HCT116 (cell line): ENCODE data around the gene CTBP2. TPM values are rescaled to one million over a fixed set of nuclear protein-coding genes. Genes with fewer than 3 reads are reported as not detected.
A peak's percentile ranks its signal among the peaks of the same experiment; 100 is the strongest.

Experiments
- ATAC-seq: fragments of 200-7000 bp; cut with Tn5 transposase; 2 replicates; pipeline ENCODE4 v1.9.1; 2020; ENCODE audit warnings: mild to moderate bottlenecking, moderate library complexity
- BruUV-seq: library from RNA; stranded (reverse); fragments of 400-500 nt; replicated peaks from 2 replicates; lab custom pipeline; 2021; lab: Mats Ljungman, UMichigan
- CTCF ChIA-PET: fragments of 300-600 bp; sonication (Branson Sonifier 250); formaldehyde crosslinking; loops from one replicate; lab custom pipeline; 2021; ENCODE audit warnings: antibody characterized with exemption; lab: Charles Lee
- POLR2A ChIA-PET: fragments of 300-600, 350-600 bp; sonication (Branson Sonifier 250); formaldehyde crosslinking; loops from one replicate; lab custom pipeline; 2021; ENCODE audit warnings: antibody characterized with exemption; lab: Charles Lee
- RAD21 ChIA-PET, 2 experiments: fragments of 300-600 bp; sonication (Branson Sonifier 250); formaldehyde crosslinking; loops; one replicate each; lab custom pipeline; 2023; ENCODE audit warnings: low total read pairs in 2 of 2; ENCODE audit not compliant: uncharacterized antibody in 2 of 2, unreplicated experiment in 2 of 2, low non-redundant PET in 1 of 2; lab: Charles Lee
- DNase-seq: peaks from one replicate; pipeline ENCODE4 v3.0.0-alpha.2; 2010; ENCODE audit warnings: low read depth, low spot score
- H2AFZ ChIP-seq: fragments of 200-600 bp; shearing (Covaris generic), sonication (generic); 2 replicates; pipeline ENCODE4 v1.6.1; 2017; ENCODE audit warnings: low read depth, mixed run types, mixed read lengths, antibody characterized with exemption, low read length; ENCODE audit not compliant: poor library complexity, severe bottlenecking
- H3K27ac ChIP-seq: 2 replicates; pipeline ENCODE4 v1.5.1; 2012; ENCODE audit warnings: low read depth, low read length
- H3K27me3 ChIP-seq: fragments of 200-600 bp; sonication (generic); 2 replicates; pipeline ENCODE4 v1.6.1; 2016; ENCODE audit warnings: mixed run types, low read length, mixed read lengths; ENCODE audit not compliant: insufficient read depth
- H3K36me3 ChIP-seq, 2 experiments: fragments of 200-500 bp in 1 of 2; fragments of 200-600 bp in 1 of 2; sonication (Bioruptor generic) in 1 of 2; sonication (generic) in 1 of 2; 2 replicates each; pipeline versions ENCODE4 v1.5.1 to v1.6.1; 2014 to 2016; ENCODE audit warnings: low read length in 2 of 2, inconsistent platforms in 1 of 2, mixed read lengths in 1 of 2, mixed run types in 1 of 2; ENCODE audit not compliant: insufficient read depth in 2 of 2, control insufficient read depth in 1 of 2
- H3K4me1 ChIP-seq, 2 experiments: fragments of 200-600 bp in 1 of 2; sonication (generic) in 1 of 2; 2 replicates each; pipeline versions ENCODE4 v1.5.1 to v1.6.1; 2012 to 2017; ENCODE audit warnings: low read length in 2 of 2, inconsistent platforms in 1 of 2, mild to moderate bottlenecking in 1 of 2, mixed read lengths in 1 of 2, mixed run types in 1 of 2, moderate library complexity in 1 of 2; ENCODE audit not compliant: insufficient read depth in 2 of 2, control insufficient read depth in 1 of 2
- H3K4me2 ChIP-seq: fragments of 200-600 bp; sonication (generic); 2 replicates; pipeline ENCODE4 v1.6.1; 2017; ENCODE audit warnings: mixed run types, low read length, mixed read lengths
- H3K4me3 ChIP-seq, 2 experiments: fragments of 200-600 bp in 1 of 2; sonication (generic) in 1 of 2; replicated peaks in 1 of 2; 2 replicates each; pipeline ENCODE4 v1.5.1; 2011 to 2016; ENCODE audit warnings: low read length in 2 of 2, control low read depth in 1 of 2, low read depth in 1 of 2, mild to moderate bottlenecking in 1 of 2, mixed read lengths in 1 of 2, mixed run types in 1 of 2
- H3K79me2 ChIP-seq: fragments of 200-600 bp; sonication (generic); 2 replicates; pipeline ENCODE4 v1.6.1; 2017; ENCODE audit warnings: mild to moderate bottlenecking, mixed run types, low read length, moderate library complexity, mixed read lengths; ENCODE audit not compliant: insufficient read depth
- H3K9ac ChIP-seq: fragments of 200-600 bp; sonication (generic); 2 replicates; pipeline ENCODE4 v1.6.1; 2016; ENCODE audit warnings: low read length, mixed read lengths
- H3K9me2 ChIP-seq: fragments of 200-600 bp; sonication (generic), shearing (Covaris generic); 2 replicates; pipeline ENCODE4 v1.6.1; 2017; ENCODE audit warnings: mixed run types, mild to moderate bottlenecking, moderate library complexity; ENCODE audit not compliant: insufficient read depth
- H3K9me3 ChIP-seq, 2 experiments: fragments of 200-500 bp in 1 of 2; fragments of 200-600 bp in 1 of 2; sonication (Bioruptor generic) in 1 of 2; sonication (generic) in 1 of 2; 2 replicates each; pipeline ENCODE4 v1.6.1; 2014 to 2017; ENCODE audit warnings: low read length in 2 of 2, mixed read lengths in 2 of 2, inconsistent platforms in 1 of 2, low read depth in 1 of 2, mild to moderate bottlenecking in 1 of 2, mixed run types in 1 of 2, moderate library complexity in 1 of 2; ENCODE audit not compliant: control insufficient read depth in 1 of 2, insufficient read depth in 1 of 2
- H4K20me1 ChIP-seq: fragments of 200-600 bp; sonication (generic), shearing (Covaris generic); 2 replicates; pipeline ENCODE4 v1.6.1; 2017; ENCODE audit warnings: mixed run types, mild to moderate bottlenecking, moderate library complexity; ENCODE audit not compliant: insufficient read depth
- CBX3 ChIP-seq: IDR thresholded peaks from 2 replicates; pipeline ENCODE4 v1.6.1; 2012; ENCODE audit warnings: low read depth
- CTCF ChIP-seq, 3 experiments: fragments of 200-600 bp in 1 of 3; sonication (generic) in 1 of 3; IDR thresholded peaks in 2 of 3; conservative IDR thresholded peaks in 1 of 3; 2 replicates each; pipeline ENCODE4 v1.5.1; 2012 to 2017; ENCODE audit warnings: low read depth in 2 of 3, low read length in 2 of 3, antibody characterized with exemption in 1 of 3, borderline replicate concordance in 1 of 3, control low read depth in 1 of 3, mild to moderate bottlenecking in 1 of 3, mixed read lengths in 1 of 3, mixed run types in 1 of 3, moderate library complexity in 1 of 3; ENCODE audit not compliant: insufficient read depth in 1 of 3
- EZH2 ChIP-seq: fragments of 200-600 bp; sonication (generic); IDR thresholded peaks from 2 replicates; pipeline ENCODE4 v1.6.1; 2017; ENCODE audit warnings: antibody characterized with exemption, mixed run types
- JUND ChIP-seq: IDR thresholded peaks from 2 replicates; pipeline ENCODE4 v1.6.1; 2012
- REST ChIP-seq: IDR thresholded peaks from 2 replicates; pipeline ENCODE4 v1.6.1; 2012; ENCODE audit warnings: low read depth
- TCF7L2 ChIP-seq: IDR thresholded peaks from 2 replicates; pipeline ENCODE4 v1.7.0; 2011; ENCODE audit warnings: borderline replicate concordance, inconsistent platforms; ENCODE audit not compliant: insufficient read depth, insufficient read length; ENCODE audit errors: extremely low read depth
- YY1 ChIP-seq: IDR thresholded peaks from 2 replicates; pipeline ENCODE4 v1.6.1; 2011; ENCODE audit warnings: low read length, low read depth, moderate library complexity, mild to moderate bottlenecking; ENCODE audit not compliant: insufficient replicate concordance; ENCODE audit errors: extremely low read depth
- ZFX ChIP-seq: fragments of 450-650 bp; IDR thresholded peaks from 2 replicates; pipeline ENCODE4 v1.6.1; 2017
- intact Hi-C: fragments of 100-400 bp; cut with micrococcal nuclease; formaldehyde crosslinking; loops from 2 replicates; pipeline ENCODE4 v1.10.0; 2022
- total RNA-seq: library from RNA; stranded (reverse); gene quantifications from one replicate; pipeline ENCODE4 v1.2.1, GENCODE V29; 2021; ENCODE audit not compliant: unreplicated experiment

The CTBP2 gene
- total RNA-seq, 1 experiment from 2014 or later, result 144 TPM

DNA sequence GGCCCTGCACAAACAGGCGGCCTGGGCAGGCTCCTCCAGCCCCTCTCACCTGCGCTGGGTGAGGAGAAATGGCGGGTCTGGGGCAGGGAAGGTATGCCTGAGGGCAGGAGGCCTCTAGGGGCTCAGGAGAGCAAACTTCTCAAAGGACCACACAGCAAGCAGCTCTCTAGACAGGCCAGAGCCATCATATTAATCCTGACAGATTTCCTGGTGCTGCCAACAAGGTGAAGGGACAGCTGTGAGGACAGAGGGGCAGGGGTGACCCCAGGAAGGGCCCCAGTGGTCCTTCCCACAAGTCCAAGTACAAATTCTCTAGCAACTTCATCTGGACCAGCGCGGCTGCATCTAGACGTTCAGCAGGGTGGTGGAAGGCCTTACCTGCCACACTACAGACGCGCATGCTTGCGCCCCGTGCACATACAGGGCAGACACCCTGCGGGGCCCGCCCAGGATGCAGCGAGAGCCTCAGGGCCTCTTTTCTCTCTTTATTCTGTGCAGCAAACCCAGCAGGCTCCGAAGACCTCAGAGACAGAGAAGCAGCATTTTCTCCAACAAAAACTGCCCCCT, 156.4 kb downstream of the CTBP2 start (continued):
- TF ChIP-seq REST, result no peak
- no peak for TF ChIP-seq JUND
- TF ChIP-seq TCF7L2, result no peak
- no peak for TF ChIP-seq YY1
- no peak for TF ChIP-seq CBX3

- H3K27ac ChIP-seq, result no peak overlapping the region; the same call in 1 of the 2 replicates
- H3K4me1 ChIP-seq, result no peaks in the 10 kb centered on the region
- H4K20me1 ChIP-seq, result peaks cover 14% of the 10 kb centered on the region; the same call in 1 of the 2 replicates
- DNase-seq, result no peak
- H2AFZ ChIP-seq, result no peak overlapping the region
- H3K4me2 ChIP-seq, result no peak overlapping the region
- peaks cover 19 to 24% of the 10 kb centered on the region in 2 experiments; a peak in 3 of 4 replicates for H3K36me3 ChIP-seq
- H3K4me3 ChIP-seq, result no peak overlapping the region
- POLR2A ChIA-PET, result no interaction called here
- no peaks in the 10 kb centered on the region for H3K27me3 ChIP-seq
- peaks cover 35% of the 10 kb centered on the region; the same call in 1 of the 2 replicates for H3K79me2 ChIP-seq
- no peaks in the 10 kb centered on the region for H3K9me3 ChIP-seq
- no peaks in the 10 kb centered on the region for H3K9me2 ChIP-seq
- no TSS peak for BruUV-seq
- no peak overlapping the region for H3K9ac ChIP-seq
- ATAC-seq, result peak; percentile 40
- CTCF ChIA-PET, result no interaction called here
- intact Hi-C loops, result no loop called here
- RAD21 ChIA-PET, result interaction anchor here in 1 of 2 experiments (0.5 kb wide), 1 partner anchor 12 kb away, joined by 4 read pairs; no protein-coding TSS in a partner anchor
- TF ChIP-seq REST, result no peak
- TF ChIP-seq ZFX, result no peak
- TF ChIP-seq CTCF (IDR thresholded peaks at IDR 0.05 in 2 of 3, conservative IDR thresholded peaks at IDR 0.05 in 1 of 3; ENCODE audit: borderline replicate concordance in 1 of 3, insufficient read depth in 1 of 3, low read depth in 2 of 3, low read length in 2 of 3), result peak in 2 of 3 experiments; percentile 16 to 41; a peak in 3 of 6 replicates
- no peak for TF ChIP-seq EZH2
- TF ChIP-seq, all 23 proteins: peak for 1
Measured at GRCh38 chr10:125003146-125003900, 157.0 kb downstream of the CTBP2 start.
